DND-41 (cell line): ENCODE measurements around the gene DAZAP1.

Experiments
- ATAC-seq: fragments of 200-7000 bp; cut with Tn5 transposase; 3 replicates; pipeline ENCODE4 v1.9.1; 2021; ENCODE audit warnings: low read depth; ENCODE audit not compliant: insufficient read depth
- DNase-seq: peaks from one replicate; pipeline ENCODE4 v3.0.0-alpha.2; 2020
- H2AFZ ChIP-seq: 2 replicates; pipeline ENCODE4 v1.6.0; 2012; ENCODE audit warnings: low read depth, low read length
- H3K27ac ChIP-seq: 2 replicates; pipeline ENCODE4 v1.5.1; 2012; ENCODE audit warnings: low read length, inconsistent platforms
- H3K27me3 ChIP-seq: fragments of 200-600 bp; sonication (generic); 2 replicates; pipeline ENCODE4 v1.6.0; 2012; ENCODE audit warnings: low read length, mild to moderate bottlenecking, inconsistent platforms; ENCODE audit not compliant: insufficient read depth, poor library complexity
- H3K36me3 ChIP-seq: 2 replicates; pipeline ENCODE4 v1.5.1; 2012; ENCODE audit warnings: low read length, inconsistent platforms; ENCODE audit not compliant: insufficient read depth
- H3K4me1 ChIP-seq: 2 replicates; pipeline ENCODE4 v1.5.1; 2012; ENCODE audit warnings: mild to moderate bottlenecking, low read length; ENCODE audit not compliant: insufficient read depth
- H3K4me2 ChIP-seq: 2 replicates; pipeline ENCODE4 v1.6.0; 2012; ENCODE audit warnings: mild to moderate bottlenecking, moderate library complexity, low read length, inconsistent platforms; ENCODE audit not compliant: insufficient read depth
- H3K4me3 ChIP-seq, 2 experiments: fragments of 200-600 bp in 1 of 2; shearing (Covaris generic) in 1 of 2; 2 replicates each; pipeline ENCODE4 v1.5.1; 2012 to 2016; ENCODE audit warnings: inconsistent platforms in 2 of 2, low read length in 2 of 2, mild to moderate bottlenecking in 2 of 2, low read depth in 1 of 2, moderate library complexity in 1 of 2
- H3K79me2 ChIP-seq: 2 replicates; pipeline ENCODE4 v1.6.0; 2012; ENCODE audit warnings: low read length, inconsistent platforms; ENCODE audit not compliant: insufficient read depth
- H3K9ac ChIP-seq: 2 replicates; pipeline ENCODE4 v1.6.0; 2012; ENCODE audit warnings: low read depth, mild to moderate bottlenecking, inconsistent platforms, low read length, moderate library complexity
- H3K9me3 ChIP-seq: 2 replicates; pipeline ENCODE4 v1.5.1; 2012; ENCODE audit warnings: low read length, moderate library complexity, mild to moderate bottlenecking, inconsistent platforms; ENCODE audit not compliant: insufficient read depth, severe bottlenecking
- H4K20me1 ChIP-seq: 2 replicates; pipeline ENCODE4 v1.6.0; 2012; ENCODE audit warnings: low read length; ENCODE audit not compliant: insufficient read depth
- CTCF ChIP-seq: IDR thresholded peaks from 2 replicates; pipeline ENCODE4 v1.5.1; 2012; ENCODE audit warnings: borderline replicate concordance, low read length, moderate library complexity, mild to moderate bottlenecking; ENCODE audit not compliant: poor library complexity, severe bottlenecking; ENCODE audit errors: extremely low read depth
- EZH2 ChIP-seq: IDR thresholded peaks from 3 replicates; pipeline ENCODE4 v1.6.1; 2012; ENCODE audit warnings: borderline replicate concordance, low read depth, mild to moderate bottlenecking, moderate library complexity, low read length, inconsistent platforms; ENCODE audit not compliant: severe bottlenecking

DAZAP1 gene

GRCh38 chr19:1407528-1408299 is at the start of gene DAZAP1:
Gene DAZAP1, plus strand, starts transcription at chr19:1407586. Its CDS starts 188 bp downstream, at chr19:1407774.
- Histone ChIP-seq H3K36me3 (peaks cover 42% of the 10 kb centered on the region), H3K79me2 (peaks cover 52% of the 10 kb centered on the region), H3K4me2 (peak within 1 kb of the TSS; percentile 84), H3K9me3 (no peaks in the 10 kb centered on the region), H2AFZ (peak within 1 kb of the TSS; percentile 73), H3K4me3 (peak within 1 kb of the TSS; percentile 37 to 61), H3K27ac (peak within 1 kb of the TSS; percentile 83), H3K27me3 (no peaks in the 10 kb centered on the region), H4K20me1 (peaks cover 44% of the 10 kb centered on the region), H3K4me1 (peaks cover 53% of the 10 kb centered on the region), H3K9ac (peak within 1 kb of the TSS; percentile 100)
- DNase-seq (peak; percentile 30), ATAC-seq (peak; percentile 4; the same call in 2 of the 3 replicates)
- TF ChIP-seq CTCF (no peak), EZH2 (no peak)

- peaks cover 40% of the 10 kb centered on the region for H3K79me2 ChIP-seq
- no peaks in the 10 kb centered on the region for H3K27me3 ChIP-seq
- H4K20me1 ChIP-seq = peaks cover 3% of the 10 kb centered on the region
- H3K4me1 ChIP-seq = peaks cover 30% of the 10 kb centered on the region
- H2AFZ ChIP-seq = no peak overlapping the region
- H3K4me2 ChIP-seq = no peak overlapping the region
- H3K27ac ChIP-seq = no peak overlapping the region
- peaks cover 90% of the 10 kb centered on the region for H3K36me3 ChIP-seq
- ATAC-seq (no peak), DNase-seq (no peak)
- peak overlapping the region; percentile 10; the same call in 1 of the 2 replicates for H3K9ac ChIP-seq
- no peaks in the 10 kb centered on the region for H3K9me3 ChIP-seq
- no peak for TF ChIP-seq CTCF
- no peak for TF ChIP-seq EZH2
- no peak overlapping the region for H3K4me3 ChIP-seq
Observed at GRCh38 chr19:1360126-1360817, 47.1 kb upstream of the DAZAP1 start.

- Histone ChIP-seq H3K27me3 (no peaks in the 10 kb centered on the region), H3K36me3 (peaks cover 97% of the 10 kb centered on the region), H3K4me2 (no peak overlapping the region), H3K79me2 (peaks cover 33% of the 10 kb centered on the region), H3K4me3 (no peak overlapping the region), H3K9me3 (no peaks in the 10 kb centered on the region), H3K4me1 (peaks cover 23% of the 10 kb centered on the region), H2AFZ (no peak overlapping the region), H3K27ac (no peak overlapping the region), H3K9ac (0 out of 2 replicates have a peak overlapping the region, but pooled peaks have one; percentile 10), H4K20me1 (peaks cover 3% of the 10 kb centered on the region)
- no peak for DNase-seq
- ATAC-seq = no peak
- TF ChIP-seq CTCF (no peak), EZH2 (no peak)
Observed at GRCh38 chr19:1360818-1361461, 46.4 kb upstream of the DAZAP1 start.
